Endothelial cell (in vitro differentiated cells): ENCODE measurements around the gene UGT2B15. TPM values are rescaled to one million over a fixed set of nuclear protein-coding genes. Genes with fewer than 3 reads are reported as not detected.
"Not testable (repeated sequence)": the region's sequence is repeated elsewhere in the genome, so short reads cannot be mapped to it uniquely, and the experiment has no call there.

ENCODE experiments used
- DNase-seq: peaks from one replicate; pipeline ENCODE4 v3.0.0; 2021; ENCODE audit warnings: low spot score
- H3K27ac Mint-ChIP-seq: one replicate; pipeline ENCODE4 v1.8.0; 2021; ENCODE audit warnings: mixed read lengths, inconsistent platforms; ENCODE audit not compliant: unreplicated experiment
- H3K27me3 Mint-ChIP-seq: one replicate; pipeline ENCODE4 v1.8.0; 2021; ENCODE audit warnings: mild to moderate bottlenecking, moderate library complexity, mixed read lengths, inconsistent platforms; ENCODE audit not compliant: unreplicated experiment
- H3K36me3 Mint-ChIP-seq: one replicate; pipeline ENCODE4 v1.8.0; 2021; ENCODE audit warnings: mild to moderate bottlenecking, low read depth, mixed read lengths, inconsistent platforms; ENCODE audit not compliant: unreplicated experiment
- H3K4me1 Mint-ChIP-seq: one replicate; pipeline ENCODE4 v1.8.0; 2021; ENCODE audit warnings: mild to moderate bottlenecking, mixed read lengths, inconsistent platforms; ENCODE audit not compliant: unreplicated experiment
- H3K4me3 Mint-ChIP-seq: one replicate; pipeline ENCODE4 v1.8.0; 2021; ENCODE audit warnings: mild to moderate bottlenecking, mixed read lengths, inconsistent platforms; ENCODE audit not compliant: unreplicated experiment
- H3K9me3 Mint-ChIP-seq: one replicate; pipeline ENCODE4 v1.8.0; 2021; ENCODE audit warnings: mixed read lengths, inconsistent platforms; ENCODE audit not compliant: unreplicated experiment
- CTCF ChIP-seq: fragments of 200-600 bp; sonication (generic); IDR thresholded peaks from one replicate; pipeline ENCODE4 v1.5.0; 2021; ENCODE audit warnings: antibody characterized with exemption; ENCODE audit not compliant: unreplicated experiment
- total RNA-seq: library from RNA; stranded (reverse); fragmentation: NEBNext Ultra II Directional; extraction: Animal tissue kit (Norgen Biotek cat#: 25700); gene quantifications from one replicate; pipeline ENCODE4 v1.2.1, GENCODE V29; 2021; ENCODE audit not compliant: unreplicated experiment

UGT2B15 gene
- total RNA-seq, 1 donor from 2014 or later = not detected

DNA sequence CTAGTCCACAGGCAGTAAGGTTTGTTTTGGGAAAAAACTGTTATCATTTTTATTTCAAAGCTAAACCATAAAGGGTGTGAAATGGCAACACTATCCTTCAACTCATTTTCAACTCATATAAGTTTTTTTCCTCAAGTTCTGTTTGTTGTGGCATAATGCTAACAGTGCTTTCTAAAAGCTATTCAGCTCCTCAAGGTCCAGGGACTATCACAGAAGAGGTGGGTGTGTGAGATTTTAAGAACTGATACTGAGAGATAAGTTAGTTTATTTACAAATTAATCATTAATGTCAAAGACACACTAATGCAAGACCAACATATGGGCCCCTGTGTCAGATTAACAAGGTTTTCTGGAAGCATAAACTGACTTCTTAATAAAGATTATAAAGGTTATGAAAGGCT is 11.8 kb downstream of the UGT2B15 start:
- Mint-ChIP-seq H3K9me3 (no peaks in the 10 kb centered on the region), H3K27me3 (no peaks in the 10 kb centered on the region), H3K4me3 (no peak overlapping the region), H3K27ac (no peak overlapping the region), H3K4me1 (peaks cover 14% of the 10 kb centered on the region), H3K36me3 (no peaks in the 10 kb centered on the region)
- no peak for TF ChIP-seq CTCF
- no peak for DNase-seq

DNA sequence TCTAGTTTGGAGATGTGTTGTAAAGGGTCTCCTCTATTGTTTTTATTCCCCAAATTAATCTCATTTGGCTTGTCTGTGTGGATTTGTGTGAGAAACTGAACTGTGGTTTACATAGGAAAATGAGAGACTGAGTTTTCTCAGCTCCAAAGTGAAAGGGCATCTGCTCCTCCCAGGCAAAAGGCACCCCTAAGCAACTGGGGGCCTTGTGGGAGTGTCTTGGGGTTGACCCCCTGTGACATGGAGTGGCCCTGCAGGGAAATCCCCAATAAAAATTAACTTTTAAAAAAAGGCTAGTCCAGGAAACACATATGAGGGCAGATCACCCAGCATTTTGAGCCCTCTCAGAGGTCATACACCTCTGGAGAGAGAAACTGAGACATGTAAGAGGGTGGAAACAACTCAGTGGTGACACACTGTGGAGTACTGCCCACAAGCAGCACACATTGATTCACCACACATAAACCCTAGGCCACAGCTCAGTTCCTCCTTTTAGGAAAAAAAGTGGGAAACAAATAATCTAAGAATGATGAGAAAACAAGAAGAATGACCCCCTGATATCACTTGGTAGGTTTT is 13.3 kb downstream of the UGT2B15 start:
- not testable (repeated sequence) for H3K27ac Mint-ChIP-seq, H3K27me3 Mint-ChIP-seq, H3K9me3 Mint-ChIP-seq, H3K36me3 Mint-ChIP-seq, H3K4me3 Mint-ChIP-seq, DNase-seq
- peaks cover 14% of the 10 kb centered on the region for H3K4me1 Mint-ChIP-seq

GRCh38 chr4:68656445-68656973 is 13.9 kb downstream of the UGT2B15 start:
- Mint-ChIP-seq H3K4me1 (peaks cover 14% of the 10 kb centered on the region), H3K27ac (peak overlapping the region; percentile 79)
- not testable (repeated sequence) for H3K36me3 Mint-ChIP-seq, DNase-seq, H3K27me3 Mint-ChIP-seq, H3K9me3 Mint-ChIP-seq, H3K4me3 Mint-ChIP-seq

GRCh38 chr4:68655764-68656444 is 14.5 kb downstream of the UGT2B15 start:
- Mint-ChIP-seq H3K36me3 (no peaks in the 10 kb centered on the region), H3K9me3 (no peaks in the 10 kb centered on the region), H3K27ac (peak overlapping the region; percentile 79), H3K27me3 (no peaks in the 10 kb centered on the region), H3K4me1 (peaks cover 14% of the 10 kb centered on the region), H3K4me3 (no peak overlapping the region)
- TF ChIP-seq CTCF = no peak
- DNase-seq = no peak

- Mint-ChIP-seq H3K9me3 (no peaks in the 10 kb centered on the region), H3K4me1 (peaks cover 14% of the 10 kb centered on the region), H3K36me3 (no peaks in the 10 kb centered on the region), H3K27me3 (no peaks in the 10 kb centered on the region), H3K4me3 (no peak overlapping the region), H3K27ac (no peak overlapping the region)
- TF ChIP-seq CTCF = no peak
- DNase-seq = no peak
Observed at GRCh38 chr4:68654946-68655721, 15.3 kb downstream of the UGT2B15 start.
